NT2/D1 (cell line): Measurements from ENCODE around the gene GASK1A.

Experiments
- YY1 ChIP-seq: IDR thresholded peaks from 2 replicates; pipeline ENCODE4 v1.6.1; 2011; ENCODE audit not compliant: insufficient read length, insufficient read depth
- ZNF274 ChIP-seq: IDR thresholded peaks from 2 replicates; pipeline ENCODE4 v1.6.1; 2011; ENCODE audit warnings: mild to moderate bottlenecking, low read depth, low read length

DNA sequence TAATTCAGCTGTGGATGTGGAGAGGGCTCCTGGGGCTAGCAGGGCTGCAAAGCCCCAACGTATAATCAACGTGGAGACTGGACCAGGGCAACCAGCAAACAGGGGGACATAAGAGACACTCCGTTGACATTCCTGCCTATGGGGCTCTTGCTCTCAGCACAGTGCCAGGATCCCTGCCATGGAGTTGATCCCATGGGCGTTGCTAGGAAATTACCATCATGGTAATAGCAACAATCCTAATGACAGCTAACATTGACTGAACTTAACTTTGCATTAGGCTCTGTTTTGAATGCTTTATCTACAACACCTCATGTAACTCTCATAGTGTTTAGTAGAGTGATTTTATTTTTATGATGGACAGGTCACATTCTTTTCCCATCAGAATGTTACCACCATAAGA, 16.9 kb downstream of the GASK1A start:
- TF ChIP-seq ZNF274 (no peak), YY1 (no peak)
